Activated naive CD4-positive, alpha-beta T cell treated with anti-CD3 and anti-CD28 coated beads, Interleukin-2, amount 50 U/mL, for 24 hours (primary cell): ENCODE data around the gene TNRC6C.

Source experiments
- H3K27ac Mint-ChIP-seq: one replicate; pipeline ENCODE4 v1.8.0; 2021; ENCODE audit warnings: mild to moderate bottlenecking, mixed read lengths
- H3K27me3 Mint-ChIP-seq: one replicate; pipeline ENCODE4 v1.8.0; 2021; ENCODE audit warnings: mixed read lengths
- H3K36me3 Mint-ChIP-seq: one replicate; pipeline ENCODE4 v1.8.0; 2021; ENCODE audit warnings: mixed read lengths
- H3K4me1 Mint-ChIP-seq: one replicate; pipeline ENCODE4 v1.8.0; 2021; ENCODE audit warnings: mixed read lengths
- H3K4me3 Mint-ChIP-seq: one replicate; pipeline ENCODE4 v1.8.0; 2021; ENCODE audit warnings: mild to moderate bottlenecking, mixed read lengths
- H3K9me3 Mint-ChIP-seq: one replicate; pipeline ENCODE4 v1.8.0; 2021; ENCODE audit warnings: mixed read lengths

Gene TNRC6C, protein sequence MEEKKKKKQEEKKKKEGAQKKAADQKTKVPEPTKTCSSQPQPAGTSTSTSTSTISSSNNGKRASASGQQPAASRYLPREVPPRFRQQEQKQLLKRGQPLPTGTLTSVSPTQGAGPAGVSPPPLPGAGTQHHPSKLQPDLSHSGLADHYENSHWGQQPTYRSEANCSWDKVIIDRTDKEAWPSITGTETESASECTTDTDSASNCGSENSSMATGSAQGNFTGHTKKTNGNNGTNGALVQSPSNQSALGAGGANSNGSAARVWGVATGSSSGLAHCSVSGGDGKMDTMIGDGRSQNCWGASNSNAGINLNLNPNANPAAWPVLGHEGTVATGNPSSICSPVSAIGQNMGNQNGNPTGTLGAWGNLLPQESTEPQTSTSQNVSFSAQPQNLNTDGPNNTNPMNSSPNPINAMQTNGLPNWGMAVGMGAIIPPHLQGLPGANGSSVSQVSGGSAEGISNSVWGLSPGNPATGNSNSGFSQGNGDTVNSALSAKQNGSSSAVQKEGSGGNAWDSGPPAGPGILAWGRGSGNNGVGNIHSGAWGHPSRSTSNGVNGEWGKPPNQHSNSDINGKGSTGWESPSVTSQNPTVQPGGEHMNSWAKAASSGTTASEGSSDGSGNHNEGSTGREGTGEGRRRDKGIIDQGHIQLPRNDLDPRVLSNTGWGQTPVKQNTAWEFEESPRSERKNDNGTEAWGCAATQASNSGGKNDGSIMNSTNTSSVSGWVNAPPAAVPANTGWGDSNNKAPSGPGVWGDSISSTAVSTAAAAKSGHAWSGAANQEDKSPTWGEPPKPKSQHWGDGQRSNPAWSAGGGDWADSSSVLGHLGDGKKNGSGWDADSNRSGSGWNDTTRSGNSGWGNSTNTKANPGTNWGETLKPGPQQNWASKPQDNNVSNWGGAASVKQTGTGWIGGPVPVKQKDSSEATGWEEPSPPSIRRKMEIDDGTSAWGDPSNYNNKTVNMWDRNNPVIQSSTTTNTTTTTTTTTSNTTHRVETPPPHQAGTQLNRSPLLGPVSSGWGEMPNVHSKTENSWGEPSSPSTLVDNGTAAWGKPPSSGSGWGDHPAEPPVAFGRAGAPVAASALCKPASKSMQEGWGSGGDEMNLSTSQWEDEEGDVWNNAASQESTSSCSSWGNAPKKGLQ (N-terminal part only)

DNA sequence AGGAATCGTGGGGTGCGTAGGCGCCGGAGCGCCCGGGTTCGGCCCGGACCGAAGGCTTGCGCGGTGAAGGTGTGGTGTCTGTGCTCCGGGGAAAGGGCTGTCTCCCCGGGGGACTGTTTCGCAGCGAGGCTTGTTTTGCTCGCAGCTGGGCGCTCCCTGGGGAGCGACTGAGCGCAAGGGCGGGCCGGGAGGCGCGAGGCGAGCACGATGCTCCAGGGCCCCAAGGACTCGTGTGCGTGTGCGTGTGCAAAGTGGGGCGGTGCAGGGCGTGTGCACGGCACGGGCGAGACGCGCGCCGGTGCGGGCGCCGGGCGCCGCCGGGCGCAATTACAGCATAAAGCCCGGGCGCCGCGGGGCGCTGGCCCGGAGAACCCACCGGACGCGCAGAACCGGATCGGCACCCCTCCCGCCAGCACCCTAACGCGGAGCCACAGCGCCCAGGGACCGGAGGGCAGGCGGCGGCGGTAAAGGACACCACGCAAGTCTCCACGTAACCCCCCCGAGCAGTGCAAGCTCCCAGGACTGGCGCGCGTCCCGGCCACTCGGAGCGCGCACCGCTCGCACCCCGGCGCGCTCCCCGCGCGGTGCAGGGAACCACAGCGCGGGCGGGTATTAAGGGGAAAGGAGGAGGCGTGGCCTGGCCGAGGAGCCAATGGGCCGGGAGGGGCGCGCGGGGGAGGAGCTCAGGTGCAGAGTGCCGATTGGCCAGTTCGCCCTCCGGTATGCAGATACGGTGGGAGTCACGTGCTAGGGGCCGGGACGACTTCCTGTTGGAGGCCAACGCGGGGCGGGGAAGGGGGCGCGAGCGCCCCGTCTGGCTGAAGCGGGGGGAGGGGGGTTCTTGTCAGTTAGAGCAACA lies at the start of gene TNRC6C:
Gene TNRC6C (plus strand): TSS at position 847 of the 859 bp plus-strand sequence. CDS start 45,504 bp downstream, outside the sequence.
- Mint-ChIP-seq H3K27me3 (no peaks in the 10 kb centered on the region), H3K27ac (peak within 1 kb of the TSS; percentile 94), H3K9me3 (no peaks in the 10 kb centered on the region), H3K4me1 (peaks cover 44% of the 10 kb centered on the region), H3K36me3 (no peaks in the 10 kb centered on the region), H3K4me3 (peak within 1 kb of the TSS; percentile 96)

DNA sequence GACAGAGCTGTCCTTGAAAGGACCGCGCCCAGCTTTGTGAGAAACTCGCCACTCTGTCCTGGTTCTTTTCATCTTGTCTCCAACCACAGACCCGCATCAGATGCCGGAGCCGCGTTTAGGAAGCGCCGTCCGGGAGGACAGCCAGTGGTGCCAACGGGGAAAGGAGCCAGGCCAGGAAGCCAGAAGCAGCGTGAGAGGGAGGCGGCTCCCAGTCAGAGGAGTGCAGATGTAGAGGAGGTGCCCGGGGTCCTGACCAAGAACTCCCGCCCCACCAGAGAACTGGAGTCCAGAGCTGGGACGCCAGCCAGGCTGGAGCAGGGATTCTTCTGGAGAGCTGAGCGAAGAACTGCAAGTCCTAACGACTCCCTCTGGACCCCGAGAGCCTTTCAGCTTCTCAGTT lies 49.3 kb upstream of the TNRC6C start:
- no peaks in the 10 kb centered on the region for H3K27me3 Mint-ChIP-seq
- no peaks in the 10 kb centered on the region for H3K36me3 Mint-ChIP-seq
- no peak overlapping the region for H3K27ac Mint-ChIP-seq
- no peaks in the 10 kb centered on the region for H3K9me3 Mint-ChIP-seq
- no peak overlapping the region for H3K4me3 Mint-ChIP-seq
- H3K4me1 Mint-ChIP-seq, result no peaks in the 10 kb centered on the region

DNA sequence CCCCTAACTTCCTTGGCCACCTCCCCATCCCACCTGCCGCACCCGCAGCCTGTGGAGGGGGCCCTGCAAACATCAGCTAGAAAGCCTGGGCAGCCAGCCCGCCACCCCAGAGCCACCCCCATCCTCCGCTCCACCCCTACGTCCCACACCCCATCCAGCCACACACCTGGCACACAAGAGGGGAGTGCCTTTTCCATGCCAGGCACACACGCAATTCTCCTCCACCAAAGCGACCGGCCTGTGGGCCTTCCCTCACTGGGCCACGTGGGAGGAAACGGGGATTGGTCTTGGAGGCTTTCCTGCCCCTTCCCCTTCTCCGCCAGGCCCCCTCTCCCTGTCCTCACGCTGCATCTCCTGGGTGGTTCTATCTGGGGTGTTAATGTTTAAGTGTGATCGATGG lies 48.7 kb upstream of the TNRC6C start:
- Mint-ChIP-seq H3K27ac (no peak overlapping the region), H3K4me1 (peaks cover under 1% of the 10 kb centered on the region), H3K27me3 (no peaks in the 10 kb centered on the region), H3K4me3 (no peak overlapping the region), H3K9me3 (no peaks in the 10 kb centered on the region), H3K36me3 (no peaks in the 10 kb centered on the region)

DNA sequence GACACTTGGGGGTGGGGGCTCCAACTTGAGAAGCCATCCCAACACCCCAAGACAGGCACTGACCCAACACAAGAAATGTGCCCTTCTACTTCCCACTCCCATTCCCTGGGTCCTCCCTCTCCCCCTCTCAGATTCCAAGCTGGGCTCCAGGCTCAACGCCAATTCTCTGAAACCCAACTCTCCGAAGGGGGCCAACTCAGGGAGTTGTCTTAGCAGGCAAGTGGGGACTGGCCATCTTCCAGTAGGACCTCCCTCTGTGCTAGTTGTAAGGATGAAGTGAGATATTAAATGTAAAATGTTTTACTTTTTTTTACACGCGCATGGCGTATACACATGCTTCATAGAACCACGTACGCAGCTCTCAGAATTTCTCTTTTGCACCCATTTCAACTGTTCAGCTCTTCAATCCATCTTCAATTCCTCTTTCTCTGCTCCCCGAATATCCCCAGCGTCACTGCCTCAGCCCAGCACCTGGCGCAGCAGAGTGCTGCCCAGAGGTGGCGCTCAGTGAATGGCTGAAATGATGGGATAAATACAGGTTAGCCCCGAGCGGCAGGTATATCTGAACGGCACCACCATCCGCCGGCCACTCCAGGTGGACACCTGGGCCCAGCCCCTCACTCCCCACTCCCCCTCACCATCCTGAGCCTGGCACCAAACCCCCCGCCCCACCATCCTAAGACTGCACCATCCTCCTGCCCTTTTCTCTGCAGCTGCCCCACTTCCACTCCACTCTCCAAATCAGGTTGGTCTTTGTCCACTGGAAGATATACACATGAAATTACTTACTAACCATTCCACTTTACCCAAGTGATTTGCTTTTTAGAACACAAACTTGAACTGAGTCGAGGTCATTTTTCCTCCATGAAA lies 43.9 kb upstream of the TNRC6C start:
- H3K4me1 Mint-ChIP-seq, result peaks cover 21% of the 10 kb centered on the region
- H3K4me3 Mint-ChIP-seq, result no peak overlapping the region
- peaks cover 17% of the 10 kb centered on the region for H3K27me3 Mint-ChIP-seq
- no peak overlapping the region for H3K27ac Mint-ChIP-seq
- H3K9me3 Mint-ChIP-seq, result no peaks in the 10 kb centered on the region
- peaks cover 2% of the 10 kb centered on the region for H3K36me3 Mint-ChIP-seq

DNA sequence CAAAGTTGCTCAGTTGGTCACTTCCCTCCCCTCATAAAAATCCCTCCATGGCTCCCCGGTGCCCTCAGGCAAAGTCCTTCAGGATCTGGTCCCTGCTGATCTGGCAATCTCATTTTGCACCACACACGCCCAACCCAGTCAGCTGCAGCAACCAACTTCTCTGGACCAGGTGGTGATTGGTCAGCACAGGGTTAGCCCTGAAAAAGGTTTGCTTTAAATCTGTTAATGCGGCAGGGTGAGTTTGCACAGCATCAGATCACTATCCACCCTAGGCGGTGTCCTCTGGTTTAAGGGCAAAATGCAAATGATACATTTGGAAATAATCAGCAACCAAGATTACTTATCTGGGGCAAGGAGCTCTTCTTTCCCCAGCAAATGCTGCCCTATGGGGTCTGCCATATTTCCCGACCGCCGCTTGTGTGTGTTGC lies 42.9 kb upstream of the TNRC6C start:
- H3K36me3 Mint-ChIP-seq, result peaks cover 2% of the 10 kb centered on the region
- H3K4me3 Mint-ChIP-seq, result no peak overlapping the region
- peaks cover 21% of the 10 kb centered on the region for H3K4me1 Mint-ChIP-seq
- peaks cover 17% of the 10 kb centered on the region for H3K27me3 Mint-ChIP-seq
- no peaks in the 10 kb centered on the region for H3K9me3 Mint-ChIP-seq
- no peak overlapping the region for H3K27ac Mint-ChIP-seq

DNA sequence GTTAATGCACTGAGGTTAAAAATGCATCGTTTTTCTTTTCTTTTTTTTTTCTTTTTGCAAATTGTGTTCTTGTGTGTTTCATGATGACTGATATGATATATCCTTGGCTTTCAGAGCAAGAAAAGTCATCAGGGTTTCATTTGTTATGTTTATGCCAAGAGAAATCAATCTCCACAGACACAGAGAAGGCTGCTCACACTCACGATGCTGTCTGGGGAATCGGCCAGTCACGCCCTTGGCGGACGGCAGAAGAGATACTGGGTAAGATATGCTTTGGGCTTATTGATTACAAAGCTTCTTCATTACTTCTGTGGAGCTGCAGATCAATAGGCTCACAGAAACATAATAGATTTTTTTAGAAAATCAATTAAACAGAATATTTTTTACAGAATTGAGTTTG lies 42.2 kb upstream of the TNRC6C start:
- Mint-ChIP-seq H3K4me1 (peaks cover 21% of the 10 kb centered on the region), H3K27me3 (peaks cover 17% of the 10 kb centered on the region), H3K4me3 (peak overlapping the region; percentile 59), H3K27ac (no peak overlapping the region), H3K36me3 (peaks cover 2% of the 10 kb centered on the region), H3K9me3 (no peaks in the 10 kb centered on the region)

DNA sequence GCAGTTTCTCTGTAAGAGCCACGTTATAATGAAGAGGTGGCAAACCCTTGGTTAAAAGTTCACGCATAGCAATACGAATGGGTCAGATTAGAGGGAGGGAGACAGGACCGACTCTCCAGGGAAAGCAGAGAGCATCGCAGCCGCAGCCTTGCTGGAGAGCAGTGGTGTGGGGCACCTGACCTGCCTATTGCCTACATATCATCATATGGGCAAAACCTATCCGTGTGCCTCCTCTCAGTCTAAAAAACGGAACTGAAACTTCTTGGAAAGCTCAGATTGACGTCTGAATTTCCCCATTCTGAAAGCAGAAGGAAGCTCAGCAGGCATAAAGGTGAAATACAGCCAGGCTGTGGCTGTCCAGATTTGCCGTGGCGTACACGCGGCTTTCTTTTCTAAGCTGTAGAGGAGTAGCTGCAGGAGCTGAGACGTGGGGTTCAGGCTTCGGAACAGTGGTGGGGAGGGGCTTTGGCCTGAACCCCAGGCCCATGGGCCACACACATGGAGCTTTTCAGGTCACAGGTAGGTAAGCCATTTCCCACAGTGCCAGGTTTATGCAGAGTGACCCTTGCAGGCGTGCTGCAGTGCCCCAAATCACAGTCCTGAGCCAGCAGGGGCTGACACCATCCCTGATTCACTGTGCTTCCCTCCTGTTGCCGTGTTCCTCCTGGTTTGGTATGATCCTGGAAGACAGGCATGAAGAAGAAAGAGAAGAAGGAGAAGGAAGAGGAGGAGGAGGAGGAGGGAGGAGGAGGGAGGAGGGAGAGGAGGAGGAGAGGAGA lies 41.6 kb upstream of the TNRC6C start:
- H3K4me3 Mint-ChIP-seq, result peak overlapping the region; percentile 59
- H3K36me3 Mint-ChIP-seq, result peaks cover 2% of the 10 kb centered on the region
- no peak overlapping the region for H3K27ac Mint-ChIP-seq
- H3K9me3 Mint-ChIP-seq, result no peaks in the 10 kb centered on the region
- peaks cover 21% of the 10 kb centered on the region for H3K4me1 Mint-ChIP-seq
- H3K27me3 Mint-ChIP-seq, result peaks cover 17% of the 10 kb centered on the region

DNA sequence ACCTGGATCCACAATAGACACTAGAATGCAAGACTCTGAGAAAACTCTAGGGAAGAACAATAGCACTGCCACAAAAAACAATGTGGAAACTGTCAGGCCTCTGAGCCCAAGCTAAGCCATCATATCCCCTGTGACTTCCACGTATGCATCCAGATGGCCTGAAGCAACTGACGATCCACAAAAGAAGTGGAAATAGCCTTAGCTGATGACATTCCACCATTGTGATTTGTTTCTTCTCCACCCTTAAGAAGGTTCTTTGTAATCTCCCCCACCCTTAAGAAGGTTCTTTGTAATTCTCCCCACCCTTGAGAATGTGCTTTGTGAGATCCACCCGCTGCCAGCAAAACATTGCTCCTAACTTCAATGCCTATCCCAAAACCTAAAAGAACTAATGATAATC lies 39.2 kb upstream of the TNRC6C start:
- peaks cover 21% of the 10 kb centered on the region for H3K4me1 Mint-ChIP-seq
- no peak overlapping the region for H3K4me3 Mint-ChIP-seq
- no peak overlapping the region for H3K27ac Mint-ChIP-seq
- no peaks in the 10 kb centered on the region for H3K9me3 Mint-ChIP-seq
- peaks cover 2% of the 10 kb centered on the region for H3K36me3 Mint-ChIP-seq
- H3K27me3 Mint-ChIP-seq, result peaks cover 17% of the 10 kb centered on the region

DNA sequence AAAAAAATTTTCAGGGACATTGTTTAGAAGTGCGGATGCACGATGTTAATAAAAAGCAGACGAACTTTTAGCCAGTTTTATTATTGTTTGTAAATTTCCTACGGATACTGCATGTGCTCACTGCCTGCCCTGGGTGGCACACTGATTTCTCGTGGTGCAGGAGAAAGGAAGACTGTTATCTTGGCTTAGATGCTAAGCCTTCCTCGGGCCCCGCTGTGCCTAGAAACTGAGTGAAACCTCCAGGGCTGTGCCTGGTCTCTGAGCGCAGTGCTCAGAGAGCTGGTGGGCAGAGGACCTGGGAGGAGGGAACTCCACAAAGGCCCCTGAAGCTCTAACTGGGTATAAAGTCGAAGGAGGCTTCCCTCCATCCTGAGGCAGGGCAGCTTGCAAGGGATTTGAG lies 35.4 kb upstream of the TNRC6C start:
- H3K27ac Mint-ChIP-seq, result no peak overlapping the region
- peaks cover 2% of the 10 kb centered on the region for H3K36me3 Mint-ChIP-seq
- H3K27me3 Mint-ChIP-seq, result no peaks in the 10 kb centered on the region
- H3K4me3 Mint-ChIP-seq, result no peak overlapping the region
- H3K9me3 Mint-ChIP-seq, result no peaks in the 10 kb centered on the region
- peaks cover 6% of the 10 kb centered on the region for H3K4me1 Mint-ChIP-seq

DNA sequence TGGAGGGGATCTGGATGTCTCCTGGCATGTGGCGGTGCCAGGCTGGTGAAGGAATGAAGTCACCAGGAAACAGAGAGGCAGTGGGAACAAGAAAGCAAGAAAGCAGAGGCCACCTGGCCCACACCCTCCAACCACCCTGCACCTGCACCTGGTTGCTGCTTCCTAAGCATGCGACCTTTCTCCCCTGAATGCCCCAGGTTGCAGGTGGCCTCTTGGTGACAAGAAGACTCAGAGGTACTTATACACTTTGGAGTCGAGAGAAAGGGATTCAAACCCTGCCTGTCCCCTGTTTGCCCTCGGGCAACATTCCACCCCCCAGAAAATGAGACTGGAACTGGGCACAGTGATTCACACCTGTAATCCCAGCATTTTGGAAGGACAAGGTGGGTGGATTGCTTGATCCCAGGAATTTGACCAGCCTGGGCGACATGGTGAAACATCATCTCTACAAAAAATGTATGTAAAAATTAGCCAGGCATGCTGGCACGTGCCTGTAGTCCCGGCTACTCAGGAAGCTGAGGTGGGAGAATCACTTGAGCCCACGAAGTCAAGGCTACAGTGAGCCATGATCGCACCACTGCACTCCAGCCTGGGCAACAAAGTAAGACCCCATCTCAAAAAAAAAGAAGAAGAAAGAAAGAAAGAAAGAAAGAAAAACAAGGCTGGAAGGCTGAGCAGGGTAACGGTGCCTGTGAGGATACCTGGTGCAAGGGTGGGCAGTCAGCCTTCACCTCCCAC lies 34.6 kb upstream of the TNRC6C start:
- H3K4me3 Mint-ChIP-seq, result no peak overlapping the region
- H3K4me1 Mint-ChIP-seq, result peaks cover 14% of the 10 kb centered on the region
- no peaks in the 10 kb centered on the region for H3K27me3 Mint-ChIP-seq
- H3K9me3 Mint-ChIP-seq, result no peaks in the 10 kb centered on the region
- H3K27ac Mint-ChIP-seq, result no peak overlapping the region
- H3K36me3 Mint-ChIP-seq, result peaks cover 2% of the 10 kb centered on the region

DNA sequence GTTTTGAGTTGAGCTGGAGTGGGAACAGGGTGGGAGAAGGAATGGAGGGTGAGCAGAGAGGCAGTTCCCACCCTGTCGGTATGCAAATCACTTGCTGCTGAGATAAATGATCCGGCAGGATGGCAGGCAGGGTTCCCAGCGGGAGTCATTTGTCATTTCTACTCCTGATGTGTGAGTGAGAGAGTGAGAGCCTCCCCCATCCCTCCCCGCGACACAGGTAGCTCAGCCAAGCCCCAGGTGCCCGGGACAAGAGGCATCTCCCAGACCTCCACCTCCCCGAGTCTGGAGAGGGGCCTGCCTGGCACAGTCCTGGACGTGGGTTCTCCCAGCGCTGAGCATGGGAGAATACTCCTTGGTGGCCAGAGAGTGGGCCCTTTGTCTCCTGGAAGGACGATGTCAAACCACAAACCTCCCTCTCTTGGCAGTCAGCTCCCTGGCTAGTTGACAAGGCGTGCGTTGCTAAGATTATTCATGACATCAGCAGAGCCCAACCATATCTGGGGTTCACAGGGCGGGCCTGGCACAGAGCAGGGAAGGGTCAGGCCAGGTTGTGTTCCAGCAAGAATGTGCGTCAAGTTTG lies 33.7 kb upstream of the TNRC6C start:
- no peak overlapping the region for H3K4me3 Mint-ChIP-seq

DNA sequence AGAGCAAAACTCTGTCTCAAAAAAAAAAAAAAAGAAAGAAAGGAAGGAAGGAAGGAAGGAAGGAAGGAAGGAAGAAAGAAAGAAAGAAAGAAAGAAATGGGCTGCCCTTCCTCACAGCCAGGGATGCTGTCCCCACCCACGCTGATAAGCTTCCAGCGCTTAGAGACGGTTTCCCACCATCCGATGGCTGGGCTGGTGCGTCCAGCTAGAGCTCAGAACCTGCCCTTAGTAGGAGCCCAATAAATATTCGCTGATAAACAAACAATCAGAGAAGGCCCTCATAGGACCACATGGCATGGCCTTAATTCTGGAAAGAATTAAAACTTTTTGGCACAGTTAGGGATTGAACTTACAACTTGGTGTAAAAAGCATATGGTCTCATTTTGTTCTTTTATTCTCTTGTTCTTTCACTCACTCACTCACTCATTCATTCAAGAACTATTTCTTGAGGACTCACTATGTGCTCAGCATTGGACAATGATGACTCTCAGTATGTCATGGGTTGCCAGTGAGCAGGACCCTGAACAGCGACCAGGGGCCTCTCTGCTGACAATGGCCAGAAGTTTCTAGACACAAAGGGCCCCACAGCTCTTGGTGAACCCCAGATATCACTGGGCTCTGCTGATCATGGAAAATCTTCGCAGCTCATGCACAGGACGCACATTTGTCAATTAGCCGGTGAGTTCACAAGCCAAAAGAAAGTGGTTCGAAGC lies 32.5 kb upstream of the TNRC6C start:
- Mint-ChIP-seq H3K4me1 (peaks cover 23% of the 10 kb centered on the region), H3K4me3 (no peak overlapping the region), H3K27ac (no peak overlapping the region), H3K36me3 (no peaks in the 10 kb centered on the region), H3K27me3 (no peaks in the 10 kb centered on the region), H3K9me3 (no peaks in the 10 kb centered on the region)

More for the DNA sequence above, 33.7 kb upstream of the TNRC6C start:
- Mint-ChIP-seq H3K27ac (no peak overlapping the region), H3K4me1 (peaks cover 23% of the 10 kb centered on the region), H3K27me3 (no peaks in the 10 kb centered on the region), H3K9me3 (no peaks in the 10 kb centered on the region), H3K36me3 (no peaks in the 10 kb centered on the region)
